ENCODE measurements around the gene GAS2L3.

GRCh38 chr12:100656856-100657255 lies 83.4 kb downstream of the GAS2L3 start:
- TF ChIP-seq CTCF (conservative IDR thresholded peaks at IDR 0.05 in 1 of 2, IDR thresholded peaks at IDR 0.05 in 1 of 2; ENCODE audit: extremely low read depth in 1 of 2, insufficient read depth in 1 of 2, low read depth in 1 of 2, low read length in 2 of 2) (no peak), EZH2 (IDR thresholded peaks at IDR 0.05; ENCODE audit: borderline replicate concordance, low read length) (no peak)

All from mammary epithelial cell (primary cell).